Liver (tissue), 9 donors: ENCODE results near the gene GADD45GIP1. TPM values are rescaled to one million over a fixed set of nuclear protein-coding genes. Genes with fewer than 3 reads are reported as not detected.

Experiments
- DNase-seq: peaks from one replicate; pipeline ENCODE4 v3.0.0-alpha.2; 2017; ENCODE audit warnings: low spot score
- H3K27ac ChIP-seq, 2 donors: one replicate each; pipeline ENCODE4 v1.7.0; 2013; ENCODE audit warnings: inconsistent platforms in 2 of 2, low read length in 2 of 2, control low read depth in 1 of 2, low read depth in 1 of 2, mild to moderate bottlenecking in 1 of 2
- H3K27me3 ChIP-seq, 4 donors: one replicate each; pipeline versions ENCODE4 v1.6.1 to v1.7.0; 2013; ENCODE audit warnings: low read length in 3 of 4, inconsistent platforms in 1 of 4, mild to moderate bottlenecking in 1 of 4, moderate library complexity in 1 of 4; ENCODE audit not compliant: control insufficient read depth in 4 of 4, insufficient read depth in 4 of 4
- H3K36me3 ChIP-seq, 4 donors: one replicate each; pipeline versions ENCODE4 v1.6.1 to v1.7.0; 2013; ENCODE audit warnings: low read length in 3 of 4, mild to moderate bottlenecking in 3 of 4, low read depth in 1 of 4, moderate library complexity in 1 of 4; ENCODE audit not compliant: control insufficient read depth in 4 of 4, insufficient read depth in 3 of 4
- H3K4me1 ChIP-seq, 4 donors: one replicate each; pipeline versions ENCODE4 v1.6.1 to v1.7.0; 2013; ENCODE audit warnings: low read length in 3 of 4, mild to moderate bottlenecking in 3 of 4, moderate library complexity in 1 of 4; ENCODE audit not compliant: control insufficient read depth in 4 of 4, insufficient read depth in 4 of 4
- H3K4me3 ChIP-seq, 3 donors: one replicate each; pipeline versions ENCODE4 v1.6.1 to v1.7.0; 2013; ENCODE audit warnings: low read length in 3 of 3, control low read depth in 1 of 3, low read depth in 1 of 3, mild to moderate bottlenecking in 1 of 3
- H3K9ac ChIP-seq, 2 donors: one replicate each; pipeline ENCODE4 v1.7.0; 2013; ENCODE audit warnings: low read length in 2 of 2, mild to moderate bottlenecking in 2 of 2, moderate library complexity in 2 of 2, control low read depth in 1 of 2, low read depth in 1 of 2
- H3K9me3 ChIP-seq, 4 donors: one replicate each; pipeline versions ENCODE4 v1.6.1 to v1.7.0; 2013; ENCODE audit warnings: low read length in 3 of 4; ENCODE audit not compliant: control insufficient read depth in 4 of 4
- ATF3 ChIP-seq: IDR thresholded peaks from 2 replicates; pipeline ENCODE4 v1.6.1; 2016; ENCODE audit warnings: antibody characterized with exemption
- CTCF ChIP-seq: fragments of 150-350 bp; IDR thresholded peaks from 2 replicates; pipeline ENCODE4 v1.5.1; 2017; ENCODE audit warnings: improper control_type of control experiment, low read depth, low read length; ENCODE audit not compliant: missing input control
- EGR1 ChIP-seq, 2 donors: IDR thresholded peaks; 2 replicates each; pipeline ENCODE4 v1.6.1; 2016 to 2018; ENCODE audit warnings: antibody characterized with exemption in 2 of 2, low read depth in 2 of 2
- FOXA1 ChIP-seq: IDR thresholded peaks from 2 replicates; pipeline ENCODE4 v1.6.1; 2016; ENCODE audit warnings: antibody characterized with exemption
- FOXA2 ChIP-seq: IDR thresholded peaks from 2 replicates; pipeline ENCODE4 v1.6.1; 2016; ENCODE audit warnings: antibody characterized with exemption
- GABPA ChIP-seq, 2 donors: IDR thresholded peaks in 1 of 2; conservative IDR thresholded peaks in 1 of 2; 2 replicates each; pipeline ENCODE4 v1.6.1; 2016; ENCODE audit warnings: antibody characterized with exemption in 2 of 2, mild to moderate bottlenecking in 1 of 2, moderate library complexity in 1 of 2
- HNF4A ChIP-seq, 2 donors: conservative IDR thresholded peaks; 2 replicates each; pipeline ENCODE4 v1.6.1; 2016; ENCODE audit warnings: antibody characterized with exemption in 2 of 2, mild to moderate bottlenecking in 2 of 2
- HNF4G ChIP-seq: IDR thresholded peaks from 2 replicates; pipeline ENCODE4 v1.6.1; 2016; ENCODE audit warnings: antibody characterized with exemption
- JUND ChIP-seq, 2 donors: IDR thresholded peaks; 2 replicates each; pipeline ENCODE4 v1.6.1; 2016; ENCODE audit warnings: antibody characterized with exemption in 2 of 2
- MAX ChIP-seq: IDR thresholded peaks from 2 replicates; pipeline ENCODE4 v1.6.1; 2016; ENCODE audit warnings: antibody characterized with exemption
- NR2F2 ChIP-seq: IDR thresholded peaks from 2 replicates; pipeline ENCODE4 v1.6.1; 2016; ENCODE audit warnings: antibody characterized with exemption
- RAD21 ChIP-seq, 2 donors: IDR thresholded peaks; 2 replicates each; pipeline ENCODE4 v1.6.1; 2016; ENCODE audit warnings: antibody characterized with exemption in 2 of 2, mild to moderate bottlenecking in 2 of 2
- REST ChIP-seq: IDR thresholded peaks from 2 replicates; pipeline ENCODE4 v1.6.1; 2016; ENCODE audit warnings: antibody characterized with exemption, mild to moderate bottlenecking
- RXRA ChIP-seq, 2 donors: IDR thresholded peaks; 2 replicates each; pipeline ENCODE4 v1.6.1; 2017 to 2018; ENCODE audit warnings: antibody characterized with exemption in 2 of 2, mild to moderate bottlenecking in 1 of 2
- SP1 ChIP-seq: IDR thresholded peaks from 2 replicates; pipeline ENCODE4 v1.6.1; 2018; ENCODE audit warnings: antibody characterized with exemption, mild to moderate bottlenecking
- TAF1 ChIP-seq: conservative IDR thresholded peaks from 2 replicates; pipeline ENCODE4 v1.6.1; 2016; ENCODE audit warnings: antibody characterized with exemption, mild to moderate bottlenecking
- YY1 ChIP-seq: IDR thresholded peaks from 2 replicates; pipeline ENCODE4 v1.6.1; 2016; ENCODE audit warnings: antibody characterized with exemption, mild to moderate bottlenecking
- ZBTB33 ChIP-seq: IDR thresholded peaks from 2 replicates; pipeline ENCODE4 v1.6.1; 2016; ENCODE audit warnings: antibody characterized with exemption
- WGBS: extraction: QIAGEN DNeasy Blood & Tissue Kit; methylation state at CpG from one replicate; pipeline ENCODE4 v1.1.7; 2013; 5-methylcytosine and 5-hydroxymethylcytosine counted together
- polyA plus RNA-seq, 2 donors: library from polyadenylated mRNA; stranded (reverse) in 1 of 2; unstranded in 1 of 2; fragments of 200-250 nt in 1 of 2; fragments of >200 nt in 1 of 2; fragmentation: Nextera tagmentation in 1 of 2; extraction: Ambion mirVana in 1 of 2; gene quantifications; one replicate each; pipeline versions ENCODE4 v1.2.1 to v1.2.3, GENCODE V29; 2013 to 2015
- total RNA-seq, 2 donors: library from RNA; depleted of rRNA; stranded (reverse); fragments of >200 nt; gene quantifications; one replicate each; pipeline ENCODE4 v1.2.3, GENCODE V29; 2014
- donor health status: healthy.
- donor health status: healthy.
- donor health status: healthy.
- donor health status: healthy.
- donor health status: healthy.

The GADD45GIP1 gene
- total and polyA plus RNA-seq, 4 donors, result 8.4 to 54.2 (median 22.9) TPM

GRCh38 chr19:12922959-12923358 lies 34.1 kb downstream of the GADD45GIP1 start:
- Histone ChIP-seq H3K9ac (no peak overlapping the region), H3K27ac (no peak overlapping the region), H3K27me3 (no peaks in the 10 kb centered on the region), H3K4me1 (peaks cover 0 to 5% (median 3%) of the 10 kb centered on the region in 4 donors), H3K4me3 (no peak overlapping the region), H3K36me3 (peaks cover 21 to 44% (median 32%) of the 10 kb centered on the region in 4 donors), H3K9me3 (no peaks in the 10 kb centered on the region)
- no peak for TF ChIP-seq REST
- TF ChIP-seq YY1, result no peak
- TF ChIP-seq GABPA (IDR thresholded peaks at IDR 0.05 in 1 of 2, conservative IDR thresholded peaks at IDR 0.05 in 1 of 2), result no peak
- no peak for TF ChIP-seq FOXA1
- no peak for TF ChIP-seq SP1
- TF ChIP-seq TAF1, result no peak
- TF ChIP-seq JUND (IDR thresholded peaks at IDR 0.05), result no peak
- TF ChIP-seq FOXA2, result no peak
- TF ChIP-seq CTCF, result no peak
- TF ChIP-seq EGR1 (IDR thresholded peaks at IDR 0.05; ENCODE audit: low read depth in 2 of 2), result no peak
- TF ChIP-seq RAD21 (IDR thresholded peaks at IDR 0.05), result no peak
- TF ChIP-seq HNF4G, result no peak
- no peak for TF ChIP-seq NR2F2
- no peak for TF ChIP-seq ATF3
- TF ChIP-seq ZBTB33, result no peak
- no peak for TF ChIP-seq RXRA (IDR thresholded peaks at IDR 0.05)
- TF ChIP-seq MAX, result no peak
- TF ChIP-seq HNF4A (conservative IDR thresholded peaks at IDR 0.05), result no peak
- no peak for DNase-seq
- WGBS, result 98% methylated on average over 4 of the region's 4 CpGs
